Upper lobe of left lung (tissue), 4 donors: ENCODE measurements around the gene BCAS4.

ENCODE experiments used
- CTCF ChIP-seq, 6 experiments: fragments of 450-650 bp in 4 of 6; fragments of 200-600 bp in 2 of 6; sonication (generic) in 2 of 6; IDR thresholded peaks; one replicate each; pipeline ENCODE4 v1.5.1; 2016 to 2019; ENCODE audit warnings: antibody characterized with exemption in 6 of 6
- EP300 ChIP-seq, 4 donors: sonication (generic); formaldehyde crosslinking; IDR thresholded peaks; one replicate each; pipeline ENCODE4 v1.5.1; 2017; ENCODE audit warnings: antibody characterized with exemption in 4 of 4, control low read depth in 2 of 4
- POLR2A ChIP-seq, 4 donors: fragments of 450-650 bp; IDR thresholded peaks; one replicate each; pipeline ENCODE4 v1.5.1; 2016 to 2017; ENCODE audit warnings: antibody characterized with exemption in 4 of 4, mild to moderate bottlenecking in 2 of 4
- POLR2AphosphoS5 ChIP-seq, 2 donors: sonication (generic); formaldehyde crosslinking; IDR thresholded peaks; one replicate each; pipeline ENCODE4 v1.5.1; 2017; ENCODE audit warnings: antibody characterized with exemption in 2 of 2

DNA sequence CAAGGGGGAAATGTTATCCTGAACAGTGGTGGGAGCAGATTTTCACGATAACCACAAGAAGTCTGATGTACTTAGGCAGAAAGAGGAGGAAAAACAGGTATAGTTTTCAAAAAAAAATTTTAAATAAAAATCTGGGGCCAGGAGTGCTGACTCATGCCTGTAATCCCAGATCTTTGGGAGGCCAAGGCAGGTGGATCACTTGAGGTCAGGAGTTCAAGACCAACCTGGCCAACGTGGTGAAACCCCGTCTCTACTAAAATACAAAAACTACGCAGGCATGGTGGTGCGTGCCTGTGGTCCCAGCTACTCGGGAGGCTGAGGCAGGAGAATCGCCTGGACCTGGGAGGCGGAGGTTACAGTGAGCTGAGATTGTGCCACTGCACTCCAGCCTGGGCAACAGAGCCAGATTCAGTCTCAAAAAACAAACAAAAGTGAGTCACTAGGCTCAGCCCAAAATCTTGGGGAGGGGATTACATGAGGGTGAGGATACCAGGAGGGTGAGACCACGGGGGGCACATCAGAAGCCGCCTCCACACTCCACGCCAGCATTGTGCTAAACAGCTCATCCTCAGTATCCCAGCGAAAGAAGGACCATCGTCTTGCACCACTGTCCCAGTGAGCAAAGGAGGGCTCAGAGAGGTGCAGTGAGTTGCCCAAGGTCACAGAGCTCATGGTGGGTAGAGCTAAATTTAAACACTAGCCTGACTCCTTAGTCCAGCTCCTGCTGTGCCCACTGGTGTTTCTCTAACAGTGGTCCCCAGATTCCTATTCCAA, 33.7 kb downstream of the BCAS4 start:
- TF ChIP-seq CTCF (IDR thresholded peaks at IDR 0.05), result no peak
- no peak for TF ChIP-seq EP300 (IDR thresholded peaks at IDR 0.05)
- TF ChIP-seq POLR2AphosphoS5 (IDR thresholded peaks at IDR 0.05), result no peak
- TF ChIP-seq POLR2A (IDR thresholded peaks at IDR 0.05), result no peak
